HG03103 (cell line): Measurements from ENCODE around the gene SNW1.
"Not testable (repeated sequence)": the region's sequence is repeated elsewhere in the genome, so short reads cannot be mapped to it uniquely, and the experiment has no call there.

ENCODE experiments used
- ATAC-seq: cut with Tn5 transposase; IDR thresholded peaks from one replicate; pipeline ENCODE4 v1.9.1; 2021; ENCODE audit warnings: low read depth; ENCODE audit not compliant: unreplicated experiment

Gene SNW1

GRCh38 chr14:77760381-77761204 is at the start of gene SNW1:
SNW1 (minus strand) TSS chr14:77761156; CDS start chr14:77761127, 29 bp downstream.
- ATAC-seq: peak; percentile 91

DNA sequence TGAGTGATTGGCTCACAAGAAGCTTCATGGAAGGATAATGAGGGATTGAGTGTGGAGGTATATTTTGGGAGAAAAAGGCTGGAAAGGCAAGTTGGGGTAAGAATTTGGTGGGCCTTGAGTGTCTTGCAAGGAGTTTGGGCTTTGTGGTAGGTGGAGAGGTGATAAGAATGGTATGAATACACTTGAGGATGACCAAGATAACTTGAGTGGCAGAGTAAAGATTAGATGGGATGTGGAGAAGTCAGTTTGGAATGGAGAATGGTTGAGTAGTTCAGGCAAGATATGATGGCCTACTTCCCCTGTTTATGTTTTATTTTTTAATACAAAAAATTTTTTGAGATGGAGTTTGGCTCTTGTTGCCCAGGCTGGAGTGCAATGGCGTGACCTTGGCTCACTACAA is 48.1 kb upstream of the SNW1 start:
- no peak for ATAC-seq

DNA sequence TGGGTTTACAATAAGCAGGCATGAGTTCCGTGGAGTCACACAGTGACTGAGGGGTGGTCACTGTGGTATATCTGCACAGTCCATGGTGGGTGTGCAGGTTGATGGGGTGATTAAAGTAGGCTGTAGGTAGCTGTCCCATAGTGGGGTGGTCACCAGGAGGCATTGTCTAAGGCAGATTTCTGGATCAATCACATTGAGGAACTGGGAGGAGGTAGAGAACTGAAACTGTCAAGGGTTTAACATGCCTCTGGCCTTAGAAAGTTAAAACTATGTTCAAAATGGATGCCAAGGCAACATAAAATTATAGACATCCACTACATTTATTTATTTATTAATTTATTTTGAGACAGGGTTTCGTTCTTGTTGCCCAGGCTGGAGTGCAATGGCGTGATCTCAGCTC is 47.3 kb upstream of the SNW1 start:
- ATAC-seq: no peak

DNA sequence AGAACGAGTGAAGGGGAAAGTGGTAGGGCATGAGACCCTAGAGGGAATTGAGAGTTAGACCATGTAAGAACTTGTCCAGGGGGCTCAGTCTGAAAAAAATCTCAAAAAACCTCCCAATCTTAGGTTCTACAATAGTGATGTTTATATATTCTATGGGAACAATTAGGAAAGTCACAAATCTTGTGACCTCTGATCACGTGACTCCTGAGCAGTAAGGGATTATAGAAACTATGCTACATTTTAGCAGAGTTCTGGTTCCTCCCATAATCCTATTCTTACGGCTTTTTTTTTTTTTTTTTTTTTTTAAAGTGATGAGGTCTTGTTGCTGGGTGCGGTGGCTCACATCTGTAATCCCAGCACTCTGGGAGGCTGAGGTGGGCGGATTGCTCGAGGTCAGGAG is 44.8 kb upstream of the SNW1 start:
- ATAC-seq: no peak

GRCh38 chr14:77804592-77804991 is 43.6 kb upstream of the SNW1 start:
- ATAC-seq: no peak

DNA sequence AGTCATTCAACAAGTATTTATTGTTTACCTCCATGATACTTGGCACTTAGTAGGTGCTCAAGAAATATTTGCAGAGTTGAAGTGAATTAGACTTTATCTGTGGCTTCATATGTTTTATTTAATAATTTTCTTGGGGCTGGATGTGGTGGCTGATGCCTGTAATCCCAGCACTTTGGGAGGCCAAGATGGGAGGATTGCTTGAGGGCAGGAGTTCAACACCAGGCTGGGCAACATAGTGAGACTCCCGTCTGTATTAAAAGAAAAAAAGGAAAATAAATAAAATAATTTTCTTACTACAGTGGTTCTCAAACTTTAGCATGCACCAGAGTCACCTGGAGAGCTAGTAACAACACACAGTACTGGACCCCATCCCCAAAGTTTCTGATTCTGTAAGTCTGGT is 39.9 kb upstream of the SNW1 start:
- no peak for ATAC-seq

DNA sequence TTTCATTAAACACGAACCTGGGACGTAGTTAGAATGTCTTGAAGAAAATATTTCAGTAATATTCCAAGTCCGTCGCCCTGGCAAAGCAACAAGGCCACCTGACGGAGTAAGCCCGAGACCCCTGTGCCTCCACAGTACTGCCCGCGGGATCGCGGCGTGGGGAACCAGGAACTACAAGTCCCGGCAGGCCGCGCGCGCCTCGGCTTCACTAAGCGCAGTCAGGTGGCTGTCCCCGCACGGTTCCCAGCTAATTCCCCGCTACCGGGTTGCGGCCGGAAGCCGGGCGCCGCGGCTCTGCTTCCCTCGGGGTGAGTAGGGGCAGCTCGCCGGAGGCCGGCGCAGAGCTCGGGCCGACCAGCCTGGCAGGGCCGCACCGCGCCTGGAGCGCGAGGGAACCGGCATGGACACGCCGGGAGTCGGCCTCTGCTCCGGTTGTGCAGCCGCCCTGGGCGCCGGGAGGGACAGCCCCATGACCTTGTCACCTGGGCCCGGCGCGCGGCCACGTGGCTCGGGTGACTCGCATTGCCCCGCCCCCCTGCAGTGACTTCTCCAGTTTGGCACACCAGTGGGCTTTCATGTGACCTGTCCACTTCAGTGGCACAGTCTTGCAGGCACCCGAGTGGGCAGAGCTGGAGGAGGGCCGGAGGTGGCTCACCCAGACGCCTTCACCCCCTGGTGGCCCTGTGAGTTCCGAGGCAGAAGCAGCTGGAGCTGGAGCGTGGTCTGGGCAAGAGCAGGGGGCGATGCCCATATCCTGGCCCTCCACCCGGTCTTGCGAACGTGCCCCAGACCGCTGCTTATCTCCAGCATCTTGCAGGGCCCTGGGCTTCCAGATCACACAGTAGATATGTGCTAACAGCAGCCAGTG is 39.1 kb upstream of the SNW1 start, which contains the start of gene ADCK1:
ADCK1 (plus strand) TSS at position 247 of the 868 bp plus-strand sequence. CDS start 18,870 bp downstream, outside the sequence.
- ATAC-seq: peak; percentile 90

DNA sequence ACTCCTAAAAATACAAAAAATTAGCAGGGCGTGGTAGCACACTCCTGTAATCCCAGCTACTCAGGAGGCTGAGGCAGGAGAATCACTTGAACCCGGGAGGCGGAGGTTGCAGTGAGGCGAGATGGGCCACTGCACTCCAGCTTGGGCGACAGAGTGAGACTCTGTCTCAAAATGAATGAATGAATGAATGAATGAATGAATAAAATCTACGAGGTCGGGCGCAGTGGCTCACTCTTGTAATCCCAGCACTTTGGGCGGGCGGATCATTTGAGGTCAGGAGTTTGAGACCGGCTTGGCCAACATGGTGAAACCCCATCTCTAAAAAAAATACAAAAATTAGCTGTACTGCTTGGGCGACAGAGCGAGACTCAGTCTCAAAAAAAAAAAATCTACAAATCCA is 38.5 kb upstream of the SNW1 start:
- ATAC-seq: not testable (repeated sequence)

GRCh38 chr14:77794357-77794756 is 33.4 kb upstream of the SNW1 start:
- no peak for ATAC-seq

- ATAC-seq: not testable (repeated sequence)
These were observed 32.3 kb upstream of the SNW1 start for GRCh38 chr14:77793255-77793654.

GRCh38 chr14:77791225-77791600 is 30.3 kb upstream of the SNW1 start:
- no peak for ATAC-seq

GRCh38 chr14:77790566-77791224 is 29.7 kb upstream of the SNW1 start:
- ATAC-seq: no peak

DNA sequence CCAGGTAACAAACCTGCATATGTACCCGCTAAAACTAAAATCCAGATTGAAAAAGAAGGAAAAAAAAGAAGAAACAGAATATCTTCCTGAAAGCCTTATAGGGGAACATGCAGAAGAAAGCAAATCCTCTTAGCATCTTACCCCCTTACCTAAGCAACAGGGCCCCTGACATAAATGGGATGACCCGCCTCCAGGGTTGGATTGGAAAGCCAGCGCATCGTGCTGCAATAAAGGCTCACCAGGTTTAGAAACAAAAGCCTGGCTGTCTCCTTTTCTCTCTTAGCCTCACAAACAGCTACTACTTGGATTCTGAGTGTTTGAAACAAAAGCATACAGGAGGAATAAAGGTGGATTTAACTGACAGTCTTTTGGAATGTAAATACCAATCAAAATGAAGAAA is 25.2 kb upstream of the SNW1 start:
- ATAC-seq: no peak

- ATAC-seq: no peak
These were observed 21.2 kb upstream of the SNW1 start for GRCh38 chr14:77782202-77782601.

DNA sequence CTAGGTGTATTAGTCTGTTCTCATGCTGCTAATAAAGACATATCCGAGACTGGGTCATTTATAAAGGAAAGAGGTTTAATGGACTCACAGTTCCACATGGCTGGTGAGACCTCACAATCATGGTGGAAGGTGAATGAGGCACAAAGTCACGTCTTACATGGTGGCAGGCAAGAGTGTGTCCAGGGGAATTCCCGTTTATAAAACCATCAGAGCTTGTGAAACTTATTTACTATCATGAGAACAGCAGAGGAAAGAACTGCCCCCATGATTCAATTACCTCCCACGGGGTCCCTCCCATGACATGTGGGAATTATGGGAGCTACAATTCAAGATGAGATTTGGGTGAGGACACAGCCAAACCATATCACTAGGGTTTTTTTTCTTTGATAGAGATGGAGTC is 13.0 kb upstream of the SNW1 start:
- not testable (repeated sequence) for ATAC-seq

DNA sequence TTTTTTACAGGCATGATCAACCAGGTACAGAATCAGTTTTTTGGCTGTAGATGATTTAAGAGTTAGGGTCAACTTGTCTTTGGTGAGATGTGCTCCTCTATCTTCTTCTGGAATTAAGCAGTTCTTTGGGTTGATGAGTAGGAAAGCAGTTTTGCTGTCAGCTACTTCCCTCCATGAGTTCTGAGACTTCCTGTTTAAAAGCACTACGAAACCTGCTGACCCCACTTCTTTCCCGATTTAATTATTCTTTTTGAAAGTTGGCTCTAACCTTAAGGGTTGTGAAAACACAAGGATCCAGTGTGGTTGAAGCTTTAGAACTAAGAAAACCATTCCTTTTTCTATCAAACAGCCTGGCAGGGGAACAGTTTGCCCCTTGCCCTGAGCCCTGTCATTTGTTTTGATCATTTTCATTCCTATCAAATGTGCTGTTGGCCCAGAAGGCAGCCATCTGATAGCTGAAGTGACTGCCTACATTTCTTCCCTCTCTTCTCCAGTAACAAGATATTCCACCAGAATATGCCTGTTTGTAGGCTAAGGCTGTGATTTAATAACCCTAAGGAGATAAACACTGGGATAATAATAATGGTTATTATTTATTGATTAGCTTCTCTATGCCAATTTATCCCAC is 7.6 kb upstream of the SNW1 start:
- not testable (repeated sequence) for ATAC-seq

- no peak for ATAC-seq
These were observed 3.0 kb upstream of the SNW1 start for GRCh38 chr14:77763978-77764377.

DNA sequence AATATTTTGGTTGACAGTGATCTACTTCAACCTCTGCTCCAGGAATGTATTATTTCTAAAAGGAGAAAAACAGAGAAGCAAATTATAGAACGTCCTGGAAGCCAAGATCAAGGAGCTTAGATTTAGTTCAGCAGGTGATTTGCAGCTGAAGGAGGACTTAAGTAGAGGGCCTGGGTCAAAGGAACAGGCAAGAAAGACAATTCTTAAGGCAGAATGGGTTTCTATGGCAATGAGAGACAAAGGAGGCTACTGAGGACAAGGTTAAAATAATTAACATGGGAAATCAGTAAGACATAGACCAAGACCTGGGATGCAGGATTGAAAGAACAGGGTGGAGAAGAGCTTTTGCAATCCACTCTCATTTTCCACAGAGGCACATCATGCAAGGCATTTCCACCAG is 2.4 kb upstream of the SNW1 start:
- no peak for ATAC-seq

DNA sequence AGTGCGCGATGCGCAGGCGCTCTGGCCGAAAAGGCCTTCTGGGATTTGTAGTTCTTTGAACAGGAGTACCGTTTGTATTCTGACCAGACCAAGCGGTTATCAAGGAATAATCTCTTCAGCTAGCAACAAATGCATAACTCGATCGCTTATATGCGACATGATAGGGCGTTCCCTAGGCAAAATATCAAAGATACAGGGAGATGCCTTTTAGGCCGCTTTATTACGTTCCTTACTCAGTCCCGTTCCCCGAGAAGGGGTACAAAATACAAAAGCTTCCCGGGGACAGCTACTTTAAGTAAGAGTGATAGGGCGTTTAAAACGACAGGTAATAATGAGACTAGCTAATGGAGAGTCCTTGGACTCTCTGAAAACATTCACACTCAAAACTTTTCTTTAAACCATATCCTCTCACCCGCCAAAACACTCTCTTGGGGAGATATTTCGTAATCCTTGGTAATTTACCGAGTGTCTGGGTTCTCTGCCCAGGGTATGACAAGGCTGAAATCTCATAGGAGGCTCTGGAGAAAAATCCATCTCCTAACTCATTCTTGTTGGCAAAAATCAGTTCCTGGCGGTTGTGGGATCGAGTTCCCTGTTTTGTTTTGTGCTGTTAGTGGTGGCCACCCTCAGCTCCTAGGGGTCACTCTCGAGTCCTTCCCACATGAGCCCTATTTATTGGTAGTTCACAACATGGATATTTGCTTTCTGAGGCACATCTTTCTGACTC is 412 bp upstream of the SNW1 start:
- ATAC-seq: peak; percentile 22
